Prostate gland (tissue), 2 donors: ENCODE measurements around the gene DSCAML1. TPM values are rescaled to one million over a fixed set of nuclear protein-coding genes. Genes with fewer than 3 reads are reported as not detected.

Experiments
- DNase-seq: peaks from one replicate; pipeline ENCODE4 v3.0.0-alpha.2; 2019; ENCODE audit warnings: low spot score
- H3K27ac ChIP-seq, 2 donors: fragments of 200-600 bp; sonication (generic); 2 replicates each; pipeline ENCODE4 v1.5.1; 2017 to 2019
- H3K27me3 ChIP-seq: fragments of 200-600 bp; sonication (generic); replicated peaks from 2 replicates; pipeline ENCODE4 v1.5.1; 2019; ENCODE audit not compliant: insufficient read depth
- H3K36me3 ChIP-seq, 2 donors: fragments of 200-600 bp; sonication (generic); 1 replicate in 1 of 2; 2 replicates in 1 of 2; pipeline versions ENCODE4 v1.5.1 to v1.8.1; 2017 to 2019
- H3K4me1 ChIP-seq: fragments of 200-600 bp; sonication (generic); replicated peaks from 2 replicates; pipeline ENCODE4 v1.5.1; 2019
- H3K4me3 ChIP-seq, 2 donors: fragments of 200-600 bp; sonication (generic); 2 replicates each; pipeline ENCODE4 v1.5.1; 2017 to 2019
- H3K9me3 ChIP-seq: fragments of 200-600 bp; sonication (generic); 2 replicates; pipeline ENCODE4 v1.5.1; 2017
- POLR2A ChIP-seq: fragments of 450-650 bp; IDR thresholded peaks from one replicate; pipeline ENCODE4 v1.6.1; 2016; ENCODE audit warnings: antibody characterized with exemption, mild to moderate bottlenecking
- POLR2AphosphoS5 ChIP-seq: sonication (generic); formaldehyde crosslinking; IDR thresholded peaks from one replicate; pipeline ENCODE4 v1.6.1; 2017; ENCODE audit warnings: antibody characterized with exemption
- WGBS: methylation state at CpG from one replicate; pipeline ENCODE4 v1.1.5; 2018; 5-methylcytosine and 5-hydroxymethylcytosine counted together
- intact Hi-C: fragments of 100-400 bp; cut with DNase I; formaldehyde crosslinking; loops from one replicate; pipeline ENCODE4 v1.14.2; 2022
- total RNA-seq, 2 donors: library from RNA; depleted of rRNA; stranded (reverse); fragments of >200 nt; gene quantifications; one replicate each; pipeline ENCODE4 v1.1.0, GENCODE V29; 2016
- TF ChIP-seq, protein P1 (sequence below), 4 experiments: fragments of 200-600 bp in 2 of 4; fragments of 450-650 bp in 2 of 4; sonication (generic) in 2 of 4; IDR thresholded peaks; 1 replicate in 3 of 4; 2 replicates in 1 of 4; pipeline ENCODE4 v1.5.1; 2016 to 2019; ENCODE audit warnings: antibody characterized with exemption in 4 of 4, mild to moderate bottlenecking in 2 of 4, moderate library complexity in 2 of 4

The DSCAML1 gene
- total RNA-seq, 2 donors from 2014 or later = 0.14 to 2.8 TPM

GRCh38 chr11:117477721-117478120 lies 319.3 kb downstream of the DSCAML1 start:
- intact Hi-C loops = no loop called here
- no peak for DNase-seq
- H3K36me3 ChIP-seq = no peaks in the 10 kb centered on the region
- WGBS = 86% methylated on average over 4 of the region's 4 CpGs
- H3K4me3 ChIP-seq = no peak overlapping the region
- TF ChIP-seq POLR2A = no peak
- TF ChIP-seq, protein P1, sequence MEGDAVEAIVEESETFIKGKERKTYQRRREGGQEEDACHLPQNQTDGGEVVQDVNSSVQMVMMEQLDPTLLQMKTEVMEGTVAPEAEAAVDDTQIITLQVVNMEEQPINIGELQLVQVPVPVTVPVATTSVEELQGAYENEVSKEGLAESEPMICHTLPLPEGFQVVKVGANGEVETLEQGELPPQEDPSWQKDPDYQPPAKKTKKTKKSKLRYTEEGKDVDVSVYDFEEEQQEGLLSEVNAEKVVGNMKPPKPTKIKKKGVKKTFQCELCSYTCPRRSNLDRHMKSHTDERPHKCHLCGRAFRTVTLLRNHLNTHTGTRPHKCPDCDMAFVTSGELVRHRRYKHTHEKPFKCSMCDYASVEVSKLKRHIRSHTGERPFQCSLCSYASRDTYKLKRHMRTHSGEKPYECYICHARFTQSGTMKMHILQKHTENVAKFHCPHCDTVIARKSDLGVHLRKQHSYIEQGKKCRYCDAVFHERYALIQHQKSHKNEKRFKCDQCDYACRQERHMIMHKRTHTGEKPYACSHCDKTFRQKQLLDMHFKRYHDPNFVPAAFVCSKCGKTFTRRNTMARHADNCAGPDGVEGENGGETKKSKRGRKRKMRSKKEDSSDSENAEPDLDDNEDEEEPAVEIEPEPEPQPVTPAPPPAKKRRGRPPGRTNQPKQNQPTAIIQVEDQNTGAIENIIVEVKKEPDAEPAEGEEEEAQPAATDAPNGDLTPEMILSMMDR (IDR thresholded peaks at IDR 0.05) = no peak
- TF ChIP-seq POLR2AphosphoS5 = no peak
- H3K27me3 ChIP-seq = peaks cover 2% of the 10 kb centered on the region
- no peaks in the 10 kb centered on the region for H3K4me1 ChIP-seq
- H3K9me3 ChIP-seq = no peaks in the 10 kb centered on the region
- no peak overlapping the region for H3K27ac ChIP-seq

DNA sequence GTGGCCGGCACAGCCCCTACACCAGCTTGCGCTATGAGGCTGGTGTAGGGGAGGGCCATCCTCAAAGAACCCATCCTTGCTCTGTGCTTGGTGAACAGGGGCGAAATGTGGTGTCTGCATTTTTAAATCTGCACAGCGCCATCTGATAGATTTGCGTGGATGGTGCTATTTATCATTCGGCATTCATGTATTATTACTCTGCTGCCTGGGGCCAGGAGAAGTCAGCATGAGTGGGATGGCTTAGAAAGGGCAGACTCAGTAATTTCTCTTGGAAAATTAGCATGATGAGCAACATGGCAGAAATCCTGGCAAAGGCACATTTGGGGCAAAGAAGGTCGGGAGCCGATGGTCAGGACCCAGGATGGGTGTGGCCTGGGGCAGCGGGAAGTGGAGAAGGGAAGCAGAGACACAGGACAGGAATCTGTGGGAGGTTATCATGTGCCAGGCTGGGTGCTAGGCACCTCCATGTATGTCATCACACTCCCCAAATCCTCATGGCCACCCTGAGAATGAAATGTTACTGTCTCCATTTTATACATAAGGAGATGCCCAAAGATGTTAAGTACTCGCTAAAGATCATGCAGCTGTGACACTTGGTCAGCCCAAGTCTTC lies 320.4 kb downstream of the DSCAML1 start:
- H3K9me3 ChIP-seq = no peaks in the 10 kb centered on the region
- H3K27me3 ChIP-seq = peaks cover 2% of the 10 kb centered on the region
- intact Hi-C loops = no loop called here
- H3K27ac ChIP-seq = no peak overlapping the region
- no peak overlapping the region for H3K4me3 ChIP-seq
- 84% methylated on average over 10 of the region's 10 CpGs for WGBS
- DNase-seq = no peak
- H3K36me3 ChIP-seq = no peaks in the 10 kb centered on the region
- TF ChIP-seq POLR2AphosphoS5 (no peak), POLR2A (no peak)
- TF ChIP-seq, protein P1 (IDR thresholded peaks at IDR 0.05) = no peak
- H3K4me1 ChIP-seq = no peaks in the 10 kb centered on the region

DNA sequence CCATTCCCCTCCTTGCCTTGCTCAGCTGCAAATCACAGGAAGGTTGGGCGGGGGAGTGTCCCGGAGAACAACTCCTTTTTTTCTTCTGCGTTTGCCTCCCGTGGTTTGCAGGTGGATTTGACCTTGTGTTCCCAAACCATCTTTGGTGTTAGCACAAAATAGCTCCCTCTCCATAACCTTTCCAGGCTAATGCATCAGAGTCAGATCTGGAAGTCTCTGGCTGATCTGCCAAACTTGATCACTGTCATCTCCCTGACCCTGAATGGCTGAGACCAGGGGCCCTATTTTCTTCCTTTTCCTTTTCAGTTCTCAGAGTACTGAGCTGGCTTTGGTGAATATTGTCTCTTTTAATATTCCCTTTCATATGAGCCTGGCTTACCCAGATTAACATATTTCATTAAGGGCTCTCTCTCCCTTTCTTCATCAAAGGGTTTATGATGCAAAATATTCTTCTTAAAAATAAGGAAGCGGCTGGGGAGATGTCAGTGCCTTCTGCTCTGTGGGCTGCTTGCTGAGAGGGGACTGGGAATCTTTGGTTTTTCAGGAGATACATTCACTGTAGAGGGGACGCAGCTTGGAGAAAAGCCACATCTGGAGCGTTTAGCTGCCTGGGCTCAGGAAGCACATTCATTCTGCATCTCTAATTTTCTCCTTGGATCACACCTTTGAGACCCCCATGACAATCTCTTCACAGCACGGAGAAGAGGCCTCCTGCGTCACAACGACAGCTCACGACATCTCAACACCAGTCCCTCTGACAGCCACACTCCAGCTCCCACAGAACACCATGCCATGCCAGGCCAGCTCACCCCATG lies 321.1 kb downstream of the DSCAML1 start:
- peaks cover 2% of the 10 kb centered on the region for H3K27me3 ChIP-seq
- no peak overlapping the region for H3K4me3 ChIP-seq
- no peak for DNase-seq
- no peaks in the 10 kb centered on the region for H3K9me3 ChIP-seq
- TF ChIP-seq POLR2AphosphoS5 (no peak), POLR2A (no peak)
- TF ChIP-seq, protein P1 (IDR thresholded peaks at IDR 0.05) = no peak
- H3K4me1 ChIP-seq = no peaks in the 10 kb centered on the region
- H3K27ac ChIP-seq = no peak overlapping the region
- intact Hi-C loops = no loop called here
- H3K36me3 ChIP-seq = no peaks in the 10 kb centered on the region
- WGBS = 80% methylated on average over 11 of the region's 11 CpGs

DNA sequence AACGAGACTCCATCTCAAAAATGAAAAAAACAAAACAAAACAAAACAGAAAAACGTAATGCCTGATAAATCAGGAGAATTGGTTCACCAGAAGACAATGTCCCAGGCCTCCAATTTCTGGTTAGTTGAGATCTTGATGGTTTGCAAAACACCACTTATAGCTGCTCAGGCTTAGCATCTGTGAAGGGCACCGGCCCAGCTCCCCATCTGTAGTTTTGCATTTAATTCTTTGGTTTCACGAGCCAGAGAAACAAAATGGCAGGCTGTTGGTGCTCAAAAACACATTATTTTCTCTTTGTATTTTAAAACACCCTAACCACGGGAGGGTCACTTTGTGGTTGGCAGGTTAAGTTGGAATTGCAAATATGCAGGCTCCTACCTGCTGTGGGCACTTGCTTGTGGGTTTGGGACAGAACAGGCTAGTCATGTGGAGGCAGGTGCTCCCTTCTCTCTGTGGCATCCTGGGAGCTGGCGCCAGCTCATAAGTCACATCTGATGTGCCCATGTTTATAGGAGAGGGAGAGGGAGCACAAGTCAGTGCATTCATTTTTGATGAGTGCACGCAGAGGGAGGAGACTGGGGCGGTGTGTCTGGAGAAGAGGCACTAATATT lies 323.4 kb downstream of the DSCAML1 start:
- intact Hi-C loops = no loop called here
- Histone ChIP-seq H3K36me3 (no peaks in the 10 kb centered on the region), H3K27me3 (peaks cover 2% of the 10 kb centered on the region), H3K4me1 (no peaks in the 10 kb centered on the region), H3K4me3 (no peak overlapping the region), H3K9me3 (no peaks in the 10 kb centered on the region), H3K27ac (no peak overlapping the region)
- TF ChIP-seq POLR2AphosphoS5 = no peak
- TF ChIP-seq POLR2A = no peak
- TF ChIP-seq, protein P1 (IDR thresholded peaks at IDR 0.05) = no peak
- DNase-seq = no peak
- WGBS = 58% methylated on average over 8 of the region's 8 CpGs
